HG03039 (cell line): ENCODE data around the gene IL17F.

Experiments used
- ATAC-seq: cut with Tn5 transposase; IDR thresholded peaks from one replicate; pipeline ENCODE4 v1.9.1; 2021; ENCODE audit warnings: mild to moderate bottlenecking, moderate library complexity; ENCODE audit not compliant: unreplicated experiment

The IL17F gene

DNA sequence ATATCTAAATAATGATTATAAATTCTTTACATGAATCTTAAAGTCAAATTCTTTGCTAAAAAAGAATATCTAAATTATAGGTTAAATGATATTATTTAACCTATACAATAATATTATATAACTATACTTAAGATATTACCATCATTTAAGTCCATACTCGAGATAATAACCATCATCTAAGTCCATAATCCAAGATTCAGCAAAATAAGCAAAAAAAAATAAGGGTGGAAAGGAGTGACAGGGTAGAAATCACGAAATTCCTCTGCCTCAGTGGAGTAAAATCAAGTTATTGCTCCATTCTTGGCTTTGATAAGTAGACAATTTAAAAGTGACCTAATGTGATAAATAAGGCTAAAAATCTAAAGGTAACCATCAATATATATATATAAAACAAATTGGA, 48.4 kb downstream of the IL17F start:
- ATAC-seq = no peak

- no peak for ATAC-seq
Observed at GRCh38 chr6:52191824-52192223, 52.5 kb downstream of the IL17F start.

- ATAC-seq = no peak
Observed at GRCh38 chr6:52190409-52190808, 53.9 kb downstream of the IL17F start.

DNA sequence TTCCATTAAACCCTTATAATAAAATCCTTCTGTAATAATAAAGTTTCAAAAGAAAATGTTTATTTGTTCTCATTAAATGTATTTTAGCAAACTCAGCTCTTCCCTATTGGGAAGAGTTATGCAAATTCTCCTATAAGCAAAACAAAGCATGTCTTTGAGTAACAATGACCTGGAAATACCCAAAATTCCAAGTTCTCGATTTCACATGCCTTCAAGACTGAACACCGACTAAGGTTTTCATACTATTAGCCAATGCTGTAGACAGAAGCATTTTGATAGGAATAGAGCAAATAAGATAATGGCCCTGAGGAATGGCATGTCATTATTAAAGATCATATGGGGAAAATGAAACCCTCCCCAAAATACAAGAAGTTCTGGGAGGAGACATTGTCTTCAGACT, 54.3 kb downstream of the IL17F start:
- no peak for ATAC-seq

- no peak for ATAC-seq
Observed at GRCh38 chr6:52187098-52187497, 57.2 kb downstream of the IL17F start.
